ENCODE measurements around the gene LTA. TPM values are rescaled to one million over a fixed set of nuclear protein-coding genes. Genes with fewer than 3 reads are reported as not detected.

LTA gene
- total and polyA plus RNA-seq, 2 experiments from 2014 or later, result not detected

- no peak for TF ChIP-seq REST (IDR thresholded peaks at IDR 0.05; ENCODE audit: unreplicated experiment)
- TF ChIP-seq ZNF331 (CRISPR knock-in tag; IDR thresholded peaks at IDR 0.05; ENCODE audit: low read depth), result no peak
- TF ChIP-seq POLR2AphosphoS5 (IDR thresholded peaks at IDR 0.05; ENCODE audit: low read depth), result no peak
Observed at GRCh38 chr6:31586008-31586407, 13.9 kb downstream of the LTA start, which contains the start of gene LST1 (continued).

GRCh38 chr6:31586599-31587281, 14.7 kb downstream of the LTA start:
- peaks cover 12% of the 10 kb centered on the region for H3K4me1 Mint-ChIP-seq
- no peak overlapping the region for H3K4me3 Mint-ChIP-seq
- Histone ChIP-seq H3K9me2 (ENCODE audit: insufficient read depth) (no peaks in the 10 kb centered on the region), H4K20me1 (replicated peaks; ENCODE audit: insufficient read depth) (no peaks in the 10 kb centered on the region), H3K4me1 (ENCODE audit: insufficient read depth) (peaks cover 3% of the 10 kb centered on the region; the same call in 1 of the 2 replicates), H2AFZ (no peak overlapping the region), H3K79me2 (replicated peaks; ENCODE audit: insufficient read depth) (no peaks in the 10 kb centered on the region), H3K4me2 (no peak overlapping the region), H3K27ac (ENCODE audit: low read depth) (no peak overlapping the region), H3K36me3 (ENCODE audit: insufficient read depth) (no peaks in the 10 kb centered on the region), H3F3A (replicated peaks; ENCODE audit: low read depth) (no peaks in the 10 kb centered on the region), H3K27me3 (ENCODE audit: insufficient read depth) (peaks cover 4% of the 10 kb centered on the region), H3K4me3 (no peak overlapping the region)
- H3K27ac Mint-ChIP-seq, result no peak overlapping the region
- H3K36me3 Mint-ChIP-seq (ENCODE audit: low read depth), result no peaks in the 10 kb centered on the region; the same call in 2 of the 3 replicates
- DNase-seq (ENCODE audit: low spot score) (no peak), ATAC-seq (no peak)
- no peaks in the 10 kb centered on the region for H3K9me3 Mint-ChIP-seq
- H3K27me3 Mint-ChIP-seq (ENCODE audit: insufficient read depth, low read depth, poor library complexity), result peaks cover 18% of the 10 kb centered on the region
- TF ChIP-seq ZNF331 (CRISPR knock-in tag; IDR thresholded peaks at IDR 0.05; ENCODE audit: low read depth) (no peak), NANOG (IDR thresholded peaks at IDR 0.05; ENCODE audit: borderline replicate concordance) (no peak), JUNB (IDR thresholded peaks at IDR 0.05; ENCODE audit: unreplicated experiment) (no peak), CREB1 (CRISPR knock-in tag; IDR thresholded peaks at IDR 0.05; ENCODE audit: low read depth) (no peak), CTCF (conservative IDR thresholded peaks at IDR 0.05; ENCODE audit: low read depth in 2 of 2) (no peak), REST (IDR thresholded peaks at IDR 0.05; ENCODE audit: unreplicated experiment) (no peak), EZH2phosphoT487 (IDR thresholded peaks at IDR 0.05; ENCODE audit: unreplicated experiment) (no peak), ETS1 (IDR thresholded peaks at IDR 0.05) (no peak)

Data from GM23338 (cell line).